Karpas-422 (cell line): ENCODE results near the gene TNFRSF12A. TPM values are rescaled to one million over a fixed set of nuclear protein-coding genes. Genes with fewer than 3 reads are reported as not detected.

ENCODE experiments used
- DNase-seq: peaks from one replicate; pipeline ENCODE4 v3.0.0-alpha.2; 2015
- H2AFZ ChIP-seq: fragments of 200-600 bp; sonication (generic); 2 replicates; pipeline ENCODE4 v1.6.1; 2014; ENCODE audit warnings: antibody characterized with exemption, low read length, mixed read lengths
- H3K27ac ChIP-seq: fragments of 200-600 bp; sonication (generic); 2 replicates; pipeline ENCODE4 v1.5.1; 2014; ENCODE audit warnings: mild to moderate bottlenecking, low read length, moderate library complexity
- H3K27me3 ChIP-seq: fragments of 200-600 bp; sonication (generic); 2 replicates; pipeline ENCODE4 v1.6.1; 2014; ENCODE audit warnings: low read length, mixed read lengths
- H3K36me3 ChIP-seq: fragments of 200-600 bp; sonication (generic); 2 replicates; pipeline ENCODE4 v1.6.1; 2014; ENCODE audit warnings: low read length, mixed read lengths; ENCODE audit not compliant: insufficient read depth
- H3K4me1 ChIP-seq: fragments of 200-600 bp; sonication (generic); 2 replicates; pipeline ENCODE4 v1.6.1; 2014; ENCODE audit warnings: mild to moderate bottlenecking, low read length, mixed read lengths
- H3K4me2 ChIP-seq: fragments of 200-600 bp; sonication (generic); 2 replicates; pipeline ENCODE4 v1.6.1; 2014; ENCODE audit warnings: low read length, low read depth, mild to moderate bottlenecking; ENCODE audit not compliant: poor library complexity, severe bottlenecking
- H3K4me3 ChIP-seq: fragments of 200-600 bp; sonication (generic); 2 replicates; pipeline ENCODE4 v1.5.1; 2014; ENCODE audit warnings: mild to moderate bottlenecking, antibody characterized with exemption, low read length, mixed read lengths
- H3K79me2 ChIP-seq: fragments of 200-600 bp; sonication (generic); 2 replicates; pipeline ENCODE4 v1.6.1; 2014; ENCODE audit warnings: mild to moderate bottlenecking, low read length, mixed read lengths
- H3K9ac ChIP-seq: fragments of 200-600 bp; sonication (generic); 2 replicates; pipeline ENCODE4 v1.6.0; 2014; ENCODE audit warnings: low read length
- H3K9me2 ChIP-seq: fragments of 200-600 bp; sonication (generic), shearing (Covaris generic); replicated peaks from 2 replicates; pipeline ENCODE4 v1.6.0; 2014; ENCODE audit warnings: mild to moderate bottlenecking, low read length, moderate library complexity; ENCODE audit not compliant: insufficient read depth
- H3K9me3 ChIP-seq: fragments of 300-700, 200-600 bp; sonication (generic); 2 replicates; pipeline ENCODE4 v1.6.1; 2014; ENCODE audit warnings: low read length, mixed read lengths
- H4K20me1 ChIP-seq: fragments of 200-600 bp; sonication (generic); 2 replicates; pipeline ENCODE4 v1.6.1; 2014; ENCODE audit warnings: mild to moderate bottlenecking, antibody characterized with exemption, low read length, low read depth; ENCODE audit not compliant: insufficient read depth
- total RNA-seq: library from RNA; depleted of rRNA; stranded (reverse); fragments of >200 nt; shearing (Covaris generic); gene quantifications from 2 replicates; pipeline ENCODE4 v1.2.3, GENCODE V29; 2014; ENCODE audit warnings: low replicate concordance

Gene TNFRSF12A
- total RNA-seq, 1 experiment from 2014 or later = 9.4 TPM

DNA sequence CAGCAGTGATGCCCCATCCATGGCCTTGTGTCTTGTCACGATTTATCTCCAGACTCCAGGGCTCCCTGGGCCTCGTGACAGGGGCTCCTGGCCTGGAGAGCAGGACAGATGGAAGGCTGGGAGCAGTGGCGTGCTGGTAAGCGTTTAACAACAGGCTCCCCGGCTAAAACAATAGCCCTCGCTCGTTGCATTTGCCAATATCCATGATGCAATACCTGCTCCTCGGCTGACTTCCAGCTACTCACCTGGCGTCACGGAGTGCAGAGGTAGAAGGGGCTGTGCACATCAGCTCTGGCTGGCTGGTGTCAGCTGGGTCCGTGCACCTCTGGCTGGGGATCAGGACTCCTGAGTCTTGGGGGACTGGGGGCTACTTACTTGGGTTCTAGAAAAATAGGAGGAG, 18.1 kb downstream of the TNFRSF12A start:
- Histone ChIP-seq H3K36me3 (no peaks in the 10 kb centered on the region), H3K9ac (no peak overlapping the region), H3K79me2 (no peaks in the 10 kb centered on the region), H2AFZ (no peak overlapping the region), H3K27me3 (no peaks in the 10 kb centered on the region), H3K4me1 (no peaks in the 10 kb centered on the region), H3K4me2 (no peak overlapping the region), H3K9me2 (no peaks in the 10 kb centered on the region), H3K9me3 (no peaks in the 10 kb centered on the region), H3K4me3 (no peak overlapping the region), H3K27ac (no peak overlapping the region), H4K20me1 (no peaks in the 10 kb centered on the region)
- DNase-seq = no peak

DNA sequence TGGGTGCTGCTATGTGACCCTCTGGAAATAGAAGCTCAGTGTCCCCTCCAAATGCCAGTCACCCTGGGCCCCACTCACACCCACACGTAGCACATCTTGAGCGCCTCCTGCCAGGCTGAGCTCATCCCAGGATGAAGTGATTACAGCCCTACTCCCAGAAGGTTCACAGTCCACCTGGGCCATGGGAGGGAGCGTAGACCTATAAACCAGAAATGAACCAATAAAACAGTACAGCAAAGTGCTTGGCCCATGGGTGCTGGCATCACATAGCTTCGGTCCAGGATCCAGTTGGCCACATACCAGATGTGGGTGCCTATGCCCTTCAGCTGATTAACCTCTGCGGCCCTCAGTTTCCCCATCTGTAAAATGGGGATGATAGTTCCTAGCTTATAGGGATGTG, 18.7 kb downstream of the TNFRSF12A start:
- Histone ChIP-seq H3K27ac (no peak overlapping the region), H3K79me2 (no peaks in the 10 kb centered on the region), H3K9me2 (no peaks in the 10 kb centered on the region), H4K20me1 (no peaks in the 10 kb centered on the region), H3K4me1 (no peaks in the 10 kb centered on the region), H3K9me3 (no peaks in the 10 kb centered on the region), H2AFZ (no peak overlapping the region), H3K4me3 (no peak overlapping the region), H3K36me3 (no peaks in the 10 kb centered on the region), H3K9ac (no peak overlapping the region), H3K27me3 (no peaks in the 10 kb centered on the region), H3K4me2 (no peak overlapping the region)
- no peak for DNase-seq

DNA sequence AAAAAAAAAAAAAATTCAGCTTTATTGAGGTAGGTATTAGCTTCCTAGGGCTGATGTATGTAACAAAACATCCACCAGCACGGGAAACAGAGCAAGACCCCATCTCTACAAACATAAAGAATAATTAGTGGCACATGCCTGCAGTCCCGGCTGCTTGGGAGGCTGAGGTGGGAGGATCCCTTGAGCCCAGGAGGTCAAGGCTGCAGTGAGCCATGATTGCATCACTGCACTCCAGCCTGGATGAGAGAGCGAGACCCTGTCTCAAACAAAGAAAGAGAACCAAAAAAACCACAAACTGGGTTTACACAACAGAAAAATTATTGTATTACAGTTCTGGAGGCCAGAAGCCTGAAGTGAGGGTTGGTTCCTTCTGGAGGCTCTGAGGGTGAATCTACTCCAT, 22.2 kb downstream of the TNFRSF12A start:
- Histone ChIP-seq H3K4me3 (no peak overlapping the region), H3K9me3 (no peaks in the 10 kb centered on the region), H3K9me2 (no peaks in the 10 kb centered on the region), H3K4me2 (no peak overlapping the region), H3K27ac (no peak overlapping the region), H4K20me1 (no peaks in the 10 kb centered on the region), H3K27me3 (no peaks in the 10 kb centered on the region), H2AFZ (no peak overlapping the region), H3K4me1 (peaks cover 7% of the 10 kb centered on the region), H3K36me3 (no peaks in the 10 kb centered on the region), H3K9ac (no peak overlapping the region), H3K79me2 (no peaks in the 10 kb centered on the region)
- no peak for DNase-seq

DNA sequence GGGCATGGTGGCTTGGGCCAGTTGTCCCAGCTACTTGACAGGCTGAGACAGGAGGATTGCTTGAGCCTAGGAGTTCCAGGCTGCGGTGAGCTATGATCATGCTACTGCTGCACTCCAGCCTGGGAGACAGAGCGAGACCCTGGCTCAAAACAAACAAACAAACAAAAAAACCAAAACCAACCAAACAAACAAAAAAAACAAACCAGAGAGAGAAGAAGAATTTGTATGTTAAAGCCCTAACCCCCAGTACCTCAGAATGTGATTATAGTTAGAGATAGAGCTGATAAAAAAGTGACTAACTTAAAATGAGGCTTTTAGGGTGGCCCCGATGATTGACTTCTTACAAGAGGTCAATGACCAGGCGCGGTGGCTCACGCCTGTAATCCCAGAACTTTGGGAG, 24.5 kb downstream of the TNFRSF12A start:
- Histone ChIP-seq H4K20me1 (no peaks in the 10 kb centered on the region), H3K9ac (no peak overlapping the region), H3K4me1 (peaks cover 7% of the 10 kb centered on the region), H3K4me3 (no peak overlapping the region), H3K9me2 (no peaks in the 10 kb centered on the region), H3K4me2 (no peak overlapping the region), H2AFZ (no peak overlapping the region), H3K27me3 (no peaks in the 10 kb centered on the region), H3K79me2 (no peaks in the 10 kb centered on the region), H3K9me3 (no peaks in the 10 kb centered on the region), H3K36me3 (no peaks in the 10 kb centered on the region), H3K27ac (no peak overlapping the region)
- no peak for DNase-seq

DNA sequence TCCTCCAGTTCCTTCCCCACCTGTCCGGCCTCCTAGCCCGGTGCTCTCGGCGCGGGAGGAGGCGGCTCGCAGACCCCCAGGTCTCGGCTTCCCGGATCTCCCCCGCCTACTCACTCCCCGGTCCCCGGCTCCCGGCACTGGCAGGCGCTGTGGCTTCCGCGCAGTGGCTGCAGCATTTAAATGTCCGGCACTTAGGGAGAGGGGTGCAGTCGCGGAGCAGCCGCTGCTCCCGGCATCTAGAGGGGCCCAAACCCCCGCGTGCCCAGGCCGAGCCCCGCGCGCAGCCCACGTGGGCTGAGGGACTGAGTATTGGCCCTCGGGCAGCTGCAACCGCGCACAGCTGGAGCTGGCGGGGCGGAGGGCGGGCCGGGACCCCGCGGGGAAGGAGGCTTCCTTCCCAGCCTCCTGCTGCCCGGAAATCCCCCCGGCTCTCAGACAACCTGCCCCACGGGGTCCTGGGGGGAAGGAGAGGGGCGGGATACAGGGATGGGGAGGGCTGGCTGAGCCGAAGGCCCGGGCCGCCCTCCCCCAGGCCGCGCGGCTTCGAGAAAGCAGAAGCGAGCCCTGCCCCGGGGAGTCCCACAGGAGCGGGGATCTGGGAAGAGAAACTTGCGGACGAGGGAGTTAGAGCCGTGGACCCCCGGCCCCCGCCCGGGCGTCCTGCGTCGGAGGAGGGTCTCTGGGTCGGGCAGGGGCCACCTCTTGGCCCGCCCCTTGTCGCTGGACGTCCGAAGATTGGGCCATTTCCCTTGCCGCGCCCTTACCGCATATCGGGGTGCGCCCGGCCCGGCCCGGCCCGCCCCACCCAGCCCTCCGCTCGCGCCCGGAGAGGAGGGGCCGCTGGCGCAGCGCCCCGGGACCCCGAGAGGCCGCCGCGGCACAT, 25.8 kb downstream of the TNFRSF12A start, which contains the start of gene MMP25:
TSS of gene MMP25 (plus strand) at position 804 of the 883 bp plus-strand sequence. CDS start 357 bp downstream, outside the sequence.
- H3K27ac ChIP-seq = no peak within 1 kb of the TSS
- DNase-seq = no peak
- H3K4me1 ChIP-seq = peaks cover 16% of the 10 kb centered on the region
- no peaks in the 10 kb centered on the region for H3K79me2 ChIP-seq
- no peaks in the 10 kb centered on the region for H3K9me2 ChIP-seq
- H2AFZ ChIP-seq = no peak within 1 kb of the TSS
- no peaks in the 10 kb centered on the region for H4K20me1 ChIP-seq
- H3K4me2 ChIP-seq = peak within 1 kb of the TSS; percentile 67
- no peaks in the 10 kb centered on the region for H3K27me3 ChIP-seq
- peak within 1 kb of the TSS; percentile 59; the same call in 1 of the 2 replicates for H3K4me3 ChIP-seq
- H3K36me3 ChIP-seq = no peaks in the 10 kb centered on the region
- H3K9ac ChIP-seq = peak within 1 kb of the TSS; percentile 53
- no peaks in the 10 kb centered on the region for H3K9me3 ChIP-seq

DNA sequence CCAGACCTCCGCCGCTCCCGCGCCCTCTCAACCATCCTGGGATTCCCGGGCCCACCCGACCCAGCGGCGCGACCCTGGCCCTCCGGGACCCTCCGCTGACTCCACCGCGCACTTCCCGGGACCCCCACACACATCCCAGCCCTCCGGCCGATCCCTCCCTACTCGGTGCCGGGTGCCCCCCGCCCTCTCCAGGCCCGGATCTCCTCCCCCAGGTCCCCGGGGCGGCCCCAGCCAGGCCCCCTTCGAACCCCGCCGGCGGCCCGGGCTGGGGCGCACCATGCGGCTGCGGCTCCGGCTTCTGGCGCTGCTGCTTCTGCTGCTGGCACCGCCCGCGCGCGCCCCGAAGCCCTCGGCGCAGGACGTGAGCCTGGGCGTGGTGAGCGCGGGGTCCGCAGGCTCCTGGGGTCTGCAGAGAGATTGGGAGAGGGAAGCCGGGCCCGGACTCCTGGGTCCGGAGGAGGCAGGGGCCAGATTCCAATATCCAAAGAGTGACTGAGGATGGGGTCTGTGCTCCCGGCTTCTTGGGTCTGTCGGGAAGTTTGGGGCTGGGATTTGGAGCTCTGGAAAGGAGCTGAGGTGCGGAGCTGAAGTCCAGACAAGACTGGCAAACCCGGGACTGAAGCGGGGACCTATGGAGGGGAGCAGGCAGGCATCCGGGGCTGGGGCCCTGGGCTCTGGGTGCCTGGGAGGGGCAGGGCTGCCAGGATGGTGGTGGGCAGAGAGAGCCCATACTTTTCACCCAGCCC, 26.6 kb downstream of the TNFRSF12A start:
- no peaks in the 10 kb centered on the region for H3K79me2 ChIP-seq
- no peaks in the 10 kb centered on the region for H4K20me1 ChIP-seq
- H3K4me2 ChIP-seq = no peak overlapping the region
- H3K9me2 ChIP-seq = no peaks in the 10 kb centered on the region
- H3K9me3 ChIP-seq = no peaks in the 10 kb centered on the region
- no peak for DNase-seq
- no peak overlapping the region for H3K4me3 ChIP-seq
- H3K27ac ChIP-seq = no peak overlapping the region
- no peak overlapping the region for H2AFZ ChIP-seq
- H3K27me3 ChIP-seq = no peaks in the 10 kb centered on the region
- peaks cover 17% of the 10 kb centered on the region for H3K4me1 ChIP-seq
- no peaks in the 10 kb centered on the region for H3K36me3 ChIP-seq
- H3K9ac ChIP-seq = no peak overlapping the region

DNA sequence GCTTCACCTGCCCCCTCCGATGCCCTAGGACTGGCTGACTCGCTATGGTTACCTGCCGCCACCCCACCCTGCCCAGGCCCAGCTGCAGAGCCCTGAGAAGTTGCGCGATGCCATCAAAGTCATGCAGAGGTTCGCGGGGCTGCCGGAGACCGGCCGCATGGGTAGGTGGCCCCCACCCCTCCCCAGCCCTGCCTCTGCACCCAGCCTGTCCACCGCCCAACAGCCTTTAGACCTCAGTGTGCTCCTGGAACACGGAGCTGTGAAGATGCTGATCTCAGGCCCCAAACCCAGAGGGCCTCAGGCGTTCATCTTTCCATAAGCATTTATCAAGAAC, 27.2 kb downstream of the TNFRSF12A start:
- H2AFZ ChIP-seq = no peak overlapping the region
- H3K4me2 ChIP-seq = no peak overlapping the region
- H3K4me3 ChIP-seq = no peak overlapping the region
- H3K9me2 ChIP-seq = no peaks in the 10 kb centered on the region
- no peak for DNase-seq
- no peaks in the 10 kb centered on the region for H3K79me2 ChIP-seq
- no peaks in the 10 kb centered on the region for H4K20me1 ChIP-seq
- H3K27me3 ChIP-seq = no peaks in the 10 kb centered on the region
- H3K36me3 ChIP-seq = no peaks in the 10 kb centered on the region
- H3K27ac ChIP-seq = no peak overlapping the region
- H3K4me1 ChIP-seq = peaks cover 17% of the 10 kb centered on the region
- no peaks in the 10 kb centered on the region for H3K9me3 ChIP-seq
- H3K9ac ChIP-seq = no peak overlapping the region

DNA sequence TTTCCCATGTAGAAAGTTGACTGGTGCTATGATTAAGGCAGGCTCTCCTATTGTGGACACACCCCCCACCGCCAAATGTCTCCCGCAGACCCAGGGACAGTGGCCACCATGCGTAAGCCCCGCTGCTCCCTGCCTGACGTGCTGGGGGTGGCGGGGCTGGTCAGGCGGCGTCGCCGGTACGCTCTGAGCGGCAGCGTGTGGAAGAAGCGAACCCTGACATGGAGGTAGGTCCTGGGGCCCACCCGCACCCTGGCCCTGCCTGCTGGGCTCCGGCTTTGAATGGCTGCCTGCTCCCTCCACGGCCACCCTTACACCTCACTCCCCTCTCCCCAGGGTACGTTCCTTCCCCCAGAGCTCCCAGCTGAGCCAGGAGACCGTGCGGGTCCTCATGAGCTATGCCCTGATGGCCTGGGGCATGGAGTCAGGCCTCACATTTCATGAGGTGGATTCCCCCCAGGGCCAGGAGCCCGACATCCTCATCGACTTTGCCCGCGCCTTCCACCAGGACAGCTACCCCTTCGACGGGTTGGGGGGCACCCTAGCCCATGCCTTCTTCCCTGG, 29.8 kb downstream of the TNFRSF12A start:
- Histone ChIP-seq H3K27ac (no peak overlapping the region), H3K9me3 (no peaks in the 10 kb centered on the region), H3K4me3 (no peak overlapping the region), H3K4me1 (peaks cover 19% of the 10 kb centered on the region), H4K20me1 (no peaks in the 10 kb centered on the region), H2AFZ (no peak overlapping the region), H3K9me2 (no peaks in the 10 kb centered on the region), H3K9ac (no peak overlapping the region), H3K4me2 (no peak overlapping the region), H3K79me2 (no peaks in the 10 kb centered on the region), H3K27me3 (no peaks in the 10 kb centered on the region), H3K36me3 (no peaks in the 10 kb centered on the region)
- DNase-seq = no peak
